ENCODE results near the gene ADAM22. TPM values are rescaled to one million over a fixed set of nuclear protein-coding genes. Genes with fewer than 3 reads are reported as not detected.
"Not testable (repeated sequence)": the region's sequence is repeated elsewhere in the genome, so short reads cannot be mapped to it uniquely, and the experiment has no call there.

The ADAM22 gene
- 4.1 and 5.8 TPM in 2 replicates for total RNA-seq
- 1.1 and 3.5 TPM in 2 replicates for polyA plus RNA-seq

- Histone ChIP-seq H3K27ac (no peak within 1 kb of the TSS), H3K27me3 (peaks cover 12% of the 10 kb centered on the region), H3K4me1 (ENCODE audit: low read depth) (no peaks in the 10 kb centered on the region), H3K9me3 (ENCODE audit: low read depth) (no peaks in the 10 kb centered on the region), H3K4me3 (peak within 1 kb of the TSS; percentile 61), H3K36me3 (no peaks in the 10 kb centered on the region)
- no peak for TF ChIP-seq CTCF (IDR thresholded peaks at IDR 0.05; ENCODE audit: low read depth, low read length)
- DNase-seq (ENCODE audit: low read depth in 1 of 2, low spot score in 1 of 2) = peak; percentile 93 to 96
Observed at GRCh38 chr7:87933953-87934698, at the start of gene ADAM22. ADAM22 (plus strand) TSS chr7:87934251; CDS start chr7:87934466, 215 bp downstream.

- no peak overlapping the region for H3K27ac ChIP-seq
- H3K4me1 ChIP-seq (ENCODE audit: low read depth) = no peaks in the 10 kb centered on the region
- no peaks in the 10 kb centered on the region for H3K27me3 ChIP-seq
- DNase-seq (ENCODE audit: low read depth in 1 of 2, low spot score in 1 of 2) = no peak
- no peaks in the 10 kb centered on the region for H3K9me3 ChIP-seq (ENCODE audit: low read depth)
- H3K4me3 ChIP-seq = no peak overlapping the region
- peaks cover 27% of the 10 kb centered on the region for H3K36me3 ChIP-seq
- TF ChIP-seq CTCF (IDR thresholded peaks at IDR 0.05; ENCODE audit: low read depth, low read length) = no peak
Observed at GRCh38 chr7:87885018-87885417, 49.0 kb upstream of the ADAM22 start.

GRCh38 chr7:87886875-87887274 lies 47.2 kb upstream of the ADAM22 start:
- Histone ChIP-seq H3K27ac (no peak overlapping the region), H3K4me3 (no peak overlapping the region), H3K36me3 (peaks cover 27% of the 10 kb centered on the region), H3K27me3 (no peaks in the 10 kb centered on the region), H3K4me1 (ENCODE audit: low read depth) (no peaks in the 10 kb centered on the region), H3K9me3 (ENCODE audit: low read depth) (no peaks in the 10 kb centered on the region)
- TF ChIP-seq CTCF (IDR thresholded peaks at IDR 0.05; ENCODE audit: low read depth, low read length) = peak; percentile 41
- peak; percentile 28 to 64 for DNase-seq (ENCODE audit: low read depth in 1 of 2, low spot score in 1 of 2)

GRCh38 chr7:87895363-87895762 lies 38.7 kb upstream of the ADAM22 start:
- Histone ChIP-seq H3K9me3 (ENCODE audit: low read depth) (no peaks in the 10 kb centered on the region), H3K4me3 (no peak overlapping the region), H3K4me1 (ENCODE audit: low read depth) (no peaks in the 10 kb centered on the region), H3K27ac (no peak overlapping the region), H3K36me3 (peaks cover 22% of the 10 kb centered on the region), H3K27me3 (no peaks in the 10 kb centered on the region)
- no peak for TF ChIP-seq CTCF (IDR thresholded peaks at IDR 0.05; ENCODE audit: low read depth, low read length)
- DNase-seq (ENCODE audit: low read depth in 1 of 2, low spot score in 1 of 2) = no peak

GRCh38 chr7:87899255-87899654 lies 34.8 kb upstream of the ADAM22 start:
- Histone ChIP-seq H3K4me3 (no peak overlapping the region), H3K36me3 (peaks cover 24% of the 10 kb centered on the region), H3K4me1 (ENCODE audit: low read depth) (no peaks in the 10 kb centered on the region), H3K9me3 (ENCODE audit: low read depth) (no peaks in the 10 kb centered on the region), H3K27ac (no peak overlapping the region), H3K27me3 (no peaks in the 10 kb centered on the region)
- no peak for DNase-seq (ENCODE audit: low read depth in 1 of 2, low spot score in 1 of 2)
- TF ChIP-seq CTCF (IDR thresholded peaks at IDR 0.05; ENCODE audit: low read depth, low read length) = no peak

GRCh38 chr7:87907136-87907906 lies 26.7 kb upstream of the ADAM22 start:
- DNase-seq (ENCODE audit: low read depth in 1 of 2, low spot score in 1 of 2) = peak in 1 of 2 donors; percentile 63
- Histone ChIP-seq H3K27ac (peak overlapping the region; percentile 13), H3K36me3 (peaks cover 14% of the 10 kb centered on the region)
- not testable (repeated sequence) for H3K9me3 ChIP-seq (ENCODE audit: low read depth); H3K4me3 ChIP-seq; H3K4me1 ChIP-seq (ENCODE audit: low read depth); H3K27me3 ChIP-seq

GRCh38 chr7:87908814-87909213 lies 25.2 kb upstream of the ADAM22 start:
- not testable (repeated sequence) for H3K4me1 ChIP-seq (ENCODE audit: low read depth); DNase-seq (ENCODE audit: low read depth in 1 of 2, low spot score in 1 of 2); H3K4me3 ChIP-seq; H3K9me3 ChIP-seq (ENCODE audit: low read depth); H3K27ac ChIP-seq; H3K27me3 ChIP-seq
- peaks cover 14% of the 10 kb centered on the region for H3K36me3 ChIP-seq
